OCI-LY1 (cell line): ENCODE data around the gene CDH4.

Source experiments
- H2AFZ ChIP-seq: fragments of 200-600 bp; sonication (generic), shearing (Covaris generic); 2 replicates; pipeline ENCODE4 v1.6.0; 2014; ENCODE audit warnings: antibody characterized with exemption, mild to moderate bottlenecking, low read length
- H3F3A ChIP-seq: fragments of 200-600 bp; sonication (generic), shearing (Covaris generic); 2 replicates; pipeline ENCODE4 v1.6.0; 2014; ENCODE audit warnings: mild to moderate bottlenecking, antibody characterized with exemption, low read length, moderate library complexity; ENCODE audit not compliant: insufficient read depth
- H3K27ac ChIP-seq: fragments of 200-600 bp; sonication (generic); 2 replicates; pipeline ENCODE4 v1.5.1; 2014; ENCODE audit warnings: low read length, mixed run types, mild to moderate bottlenecking, low read depth; ENCODE audit not compliant: poor library complexity, severe bottlenecking
- H3K27me3 ChIP-seq: fragments of 200-600 bp; sonication (generic); 2 replicates; pipeline ENCODE4 v1.6.0; 2014; ENCODE audit warnings: antibody characterized with exemption, mild to moderate bottlenecking, low read length, moderate library complexity; ENCODE audit not compliant: insufficient read depth
- H3K36me3 ChIP-seq: fragments of 200-600 bp; sonication (generic); 2 replicates; pipeline ENCODE4 v1.6.1; 2014; ENCODE audit warnings: mild to moderate bottlenecking, antibody characterized with exemption, low read length, moderate library complexity, mixed read lengths; ENCODE audit not compliant: insufficient read depth
- H3K4me1 ChIP-seq: fragments of 200-600 bp; sonication (generic); 2 replicates; pipeline ENCODE4 v1.5.1; 2014; ENCODE audit warnings: mild to moderate bottlenecking, low read length, moderate library complexity; ENCODE audit not compliant: insufficient read depth, severe bottlenecking
- H3K4me2 ChIP-seq: fragments of 200-600 bp; sonication (generic), shearing (Covaris generic); 2 replicates; pipeline ENCODE4 v1.6.1; 2014; ENCODE audit warnings: low read length
- H3K4me3 ChIP-seq: fragments of 200-600 bp; sonication (generic); 2 replicates; pipeline ENCODE4 v1.5.1; 2014; ENCODE audit warnings: low read length, low read depth, mild to moderate bottlenecking, mixed read lengths; ENCODE audit not compliant: poor library complexity, severe bottlenecking
- H3K79me2 ChIP-seq: fragments of 200-600 bp; shearing (Covaris generic); 2 replicates; pipeline ENCODE4 v1.6.1; 2016; ENCODE audit warnings: mixed run types, low read length, mixed read lengths; ENCODE audit not compliant: insufficient read depth
- H3K9ac ChIP-seq: fragments of 200-600 bp; sonication (generic), shearing (Covaris generic); 2 replicates; pipeline ENCODE4 v1.6.1; 2014; ENCODE audit warnings: mild to moderate bottlenecking, low read length, mixed read lengths
- H3K9me2 ChIP-seq: fragments of 200-600 bp; sonication (generic), shearing (Covaris generic); 2 replicates; pipeline ENCODE4 v1.6.1; 2014; ENCODE audit warnings: low read depth, mild to moderate bottlenecking, low read length, mixed read lengths
- H3K9me3 ChIP-seq: fragments of 200-600 bp; shearing (Covaris generic); 2 replicates; pipeline ENCODE4 v1.6.1; 2014; ENCODE audit warnings: low read length, mixed read lengths
- H4K20me1 ChIP-seq: fragments of 200-600 bp; sonication (generic), shearing (Covaris generic); 2 replicates; pipeline ENCODE4 v1.6.0; 2016; ENCODE audit warnings: mild to moderate bottlenecking, low read length; ENCODE audit not compliant: insufficient read depth
- EZH2 ChIP-seq: fragments of 200-600 bp; sonication (generic), shearing (Covaris generic); IDR thresholded peaks from 2 replicates; pipeline ENCODE4 v1.8.0; 2017; ENCODE audit warnings: borderline replicate concordance, mixed run types, mild to moderate bottlenecking, antibody characterized with exemption, low read length, moderate library complexity, mixed read lengths
- TF ChIP-seq, protein P1 (sequence below): fragments of 200-600 bp; sonication (generic), shearing (Covaris generic); IDR thresholded peaks from 2 replicates; pipeline ENCODE4 v1.5.1; 2017; ENCODE audit warnings: mild to moderate bottlenecking, antibody characterized with exemption, low read length, moderate library complexity, mixed read lengths

Gene CDH4

GRCh38 chr20:61927826-61928541, 675.9 kb downstream of the CDH4 start:
- TF ChIP-seq EZH2 = no peak
- TF ChIP-seq, protein P1, sequence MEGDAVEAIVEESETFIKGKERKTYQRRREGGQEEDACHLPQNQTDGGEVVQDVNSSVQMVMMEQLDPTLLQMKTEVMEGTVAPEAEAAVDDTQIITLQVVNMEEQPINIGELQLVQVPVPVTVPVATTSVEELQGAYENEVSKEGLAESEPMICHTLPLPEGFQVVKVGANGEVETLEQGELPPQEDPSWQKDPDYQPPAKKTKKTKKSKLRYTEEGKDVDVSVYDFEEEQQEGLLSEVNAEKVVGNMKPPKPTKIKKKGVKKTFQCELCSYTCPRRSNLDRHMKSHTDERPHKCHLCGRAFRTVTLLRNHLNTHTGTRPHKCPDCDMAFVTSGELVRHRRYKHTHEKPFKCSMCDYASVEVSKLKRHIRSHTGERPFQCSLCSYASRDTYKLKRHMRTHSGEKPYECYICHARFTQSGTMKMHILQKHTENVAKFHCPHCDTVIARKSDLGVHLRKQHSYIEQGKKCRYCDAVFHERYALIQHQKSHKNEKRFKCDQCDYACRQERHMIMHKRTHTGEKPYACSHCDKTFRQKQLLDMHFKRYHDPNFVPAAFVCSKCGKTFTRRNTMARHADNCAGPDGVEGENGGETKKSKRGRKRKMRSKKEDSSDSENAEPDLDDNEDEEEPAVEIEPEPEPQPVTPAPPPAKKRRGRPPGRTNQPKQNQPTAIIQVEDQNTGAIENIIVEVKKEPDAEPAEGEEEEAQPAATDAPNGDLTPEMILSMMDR = no peak
- Histone ChIP-seq H3K27me3 (peaks cover 15% of the 10 kb centered on the region; the same call in 1 of the 2 replicates), H4K20me1 (no peaks in the 10 kb centered on the region), H3K27ac (no peak overlapping the region), H3K36me3 (no peaks in the 10 kb centered on the region), H3K79me2 (no peaks in the 10 kb centered on the region), H3K4me1 (no peaks in the 10 kb centered on the region), H3K4me3 (no peak overlapping the region), H2AFZ (no peak overlapping the region), H3F3A (no peaks in the 10 kb centered on the region), H3K9me3 (no peaks in the 10 kb centered on the region), H3K9me2 (no peaks in the 10 kb centered on the region), H3K4me2 (no peak overlapping the region), H3K9ac (no peak overlapping the region)

- Histone ChIP-seq H3K79me2 (no peaks in the 10 kb centered on the region), H3K9ac (no peak overlapping the region), H3K27ac (no peak overlapping the region), H3K4me2 (no peak overlapping the region), H3K9me2 (no peaks in the 10 kb centered on the region), H3K27me3 (peaks cover 15% of the 10 kb centered on the region; the same call in 1 of the 2 replicates), H4K20me1 (no peaks in the 10 kb centered on the region), H3K9me3 (no peaks in the 10 kb centered on the region), H2AFZ (no peak overlapping the region), H3K36me3 (no peaks in the 10 kb centered on the region), H3K4me1 (no peaks in the 10 kb centered on the region), H3K4me3 (no peak overlapping the region), H3F3A (no peaks in the 10 kb centered on the region)
- TF ChIP-seq EZH2 = no peak
- TF ChIP-seq, protein P1 = no peak
Observed at GRCh38 chr20:61929561-61929960, 677.5 kb downstream of the CDH4 start.

- H3F3A ChIP-seq = no peaks in the 10 kb centered on the region
- no peaks in the 10 kb centered on the region for H3K4me1 ChIP-seq
- H4K20me1 ChIP-seq = no peaks in the 10 kb centered on the region
- H3K9me3 ChIP-seq = no peaks in the 10 kb centered on the region
- H3K9ac ChIP-seq = no peak overlapping the region
- no peak overlapping the region for H3K27ac ChIP-seq
- no peaks in the 10 kb centered on the region for H3K36me3 ChIP-seq
- H3K4me3 ChIP-seq = no peak overlapping the region
- no peaks in the 10 kb centered on the region for H3K79me2 ChIP-seq
- no peaks in the 10 kb centered on the region for H3K9me2 ChIP-seq
- H2AFZ ChIP-seq = no peak overlapping the region
- H3K27me3 ChIP-seq = peaks cover 15% of the 10 kb centered on the region; the same call in 1 of the 2 replicates
- TF ChIP-seq, protein P1 = no peak
- no peak for TF ChIP-seq EZH2
- H3K4me2 ChIP-seq = no peak overlapping the region
Observed at GRCh38 chr20:61929971-61930666, 678.1 kb downstream of the CDH4 start.
